Measurements from ENCODE around the gene DLG2.
A peak's percentile ranks its signal among the peaks of the same experiment; 100 is the strongest.

DLG2 gene

DNA sequence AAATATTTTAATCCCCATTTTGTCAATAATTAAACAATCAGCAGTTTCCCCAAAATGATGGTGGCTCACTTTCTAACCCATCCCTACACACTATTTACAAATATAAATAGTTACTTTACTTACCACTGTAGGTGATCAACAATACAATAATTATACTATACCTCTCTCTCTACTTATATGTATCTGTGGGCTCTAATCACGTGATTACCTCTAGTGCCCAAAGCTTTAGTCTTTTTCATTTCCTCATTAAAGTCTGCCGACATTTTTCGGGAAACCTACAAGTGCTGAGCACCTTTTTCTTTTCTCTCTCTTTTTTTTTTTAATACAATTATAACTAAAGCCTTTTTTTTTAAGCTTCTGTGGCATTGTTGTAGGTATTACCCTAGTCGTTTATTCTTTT, 23.9 kb downstream of the DLG2 start:
- TF ChIP-seq, protein P1, sequence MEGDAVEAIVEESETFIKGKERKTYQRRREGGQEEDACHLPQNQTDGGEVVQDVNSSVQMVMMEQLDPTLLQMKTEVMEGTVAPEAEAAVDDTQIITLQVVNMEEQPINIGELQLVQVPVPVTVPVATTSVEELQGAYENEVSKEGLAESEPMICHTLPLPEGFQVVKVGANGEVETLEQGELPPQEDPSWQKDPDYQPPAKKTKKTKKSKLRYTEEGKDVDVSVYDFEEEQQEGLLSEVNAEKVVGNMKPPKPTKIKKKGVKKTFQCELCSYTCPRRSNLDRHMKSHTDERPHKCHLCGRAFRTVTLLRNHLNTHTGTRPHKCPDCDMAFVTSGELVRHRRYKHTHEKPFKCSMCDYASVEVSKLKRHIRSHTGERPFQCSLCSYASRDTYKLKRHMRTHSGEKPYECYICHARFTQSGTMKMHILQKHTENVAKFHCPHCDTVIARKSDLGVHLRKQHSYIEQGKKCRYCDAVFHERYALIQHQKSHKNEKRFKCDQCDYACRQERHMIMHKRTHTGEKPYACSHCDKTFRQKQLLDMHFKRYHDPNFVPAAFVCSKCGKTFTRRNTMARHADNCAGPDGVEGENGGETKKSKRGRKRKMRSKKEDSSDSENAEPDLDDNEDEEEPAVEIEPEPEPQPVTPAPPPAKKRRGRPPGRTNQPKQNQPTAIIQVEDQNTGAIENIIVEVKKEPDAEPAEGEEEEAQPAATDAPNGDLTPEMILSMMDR (IDR thresholded peaks at IDR 0.05; ENCODE audit: low read depth, low read length, missing control alignments): no peak
- no peak for DNase-seq (ENCODE audit: low read depth)
- no peak overlapping the region for H3K4me3 ChIP-seq (ENCODE audit: low read depth, low read length)

DNA sequence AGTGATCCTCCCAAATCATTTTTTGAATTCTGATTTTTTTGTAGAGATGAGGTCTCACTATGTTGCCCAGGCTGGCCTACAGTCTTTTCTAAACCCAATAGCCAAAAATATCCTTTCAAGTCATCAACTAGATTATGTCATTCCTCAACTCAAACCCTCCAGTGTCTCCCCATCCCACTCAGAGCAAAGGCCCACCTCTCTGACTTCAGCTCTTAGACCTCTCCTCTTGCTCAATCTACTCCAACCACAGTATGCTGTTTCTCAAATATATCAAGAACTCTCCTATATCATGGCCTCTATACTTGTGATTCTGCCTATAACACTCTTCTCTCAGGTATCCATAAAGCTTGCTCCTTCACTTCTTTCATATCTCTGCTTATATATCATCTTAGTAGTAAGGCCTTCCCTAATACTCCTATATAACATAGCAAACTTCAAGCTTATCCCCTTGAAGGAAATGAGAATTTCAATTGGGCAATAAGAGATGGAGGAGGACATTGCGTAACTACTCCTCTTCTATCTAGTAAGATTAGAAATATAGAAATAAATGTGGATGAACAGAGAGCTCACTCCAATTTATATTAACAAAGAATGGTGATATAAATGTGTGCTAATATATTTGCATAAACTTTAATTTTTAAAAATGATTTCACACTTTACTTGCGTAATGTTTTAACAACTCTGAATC, 24.5 kb downstream of the DLG2 start:
- TF ChIP-seq, protein P1 (IDR thresholded peaks at IDR 0.05; ENCODE audit: low read depth, low read length, missing control alignments): no peak
- DNase-seq (ENCODE audit: low read depth): no peak
- H3K4me3 ChIP-seq (ENCODE audit: low read depth, low read length): no peak overlapping the region

DNA sequence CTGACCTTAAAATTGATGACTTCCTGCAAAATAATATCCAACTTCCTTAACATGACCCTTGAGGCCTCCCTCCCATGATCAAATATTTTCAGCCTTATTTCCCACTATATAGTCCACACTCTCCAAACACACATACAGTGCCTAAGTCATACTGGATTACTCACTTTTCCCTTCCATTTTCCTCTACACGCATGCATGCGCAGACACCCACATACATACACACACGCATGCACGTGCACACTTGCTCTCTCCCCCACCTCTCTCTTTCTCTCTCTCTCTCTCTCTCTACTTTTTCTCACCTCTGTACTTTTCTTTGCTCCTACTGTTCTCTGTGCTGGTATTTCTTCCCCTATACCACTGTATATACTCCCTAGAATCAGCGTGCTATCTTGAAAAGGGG, 28.1 kb downstream of the DLG2 start:
- DNase-seq (ENCODE audit: low read depth): no peak
- no peak overlapping the region for H3K4me3 ChIP-seq (ENCODE audit: low read depth, low read length)
- TF ChIP-seq, protein P1 (IDR thresholded peaks at IDR 0.05; ENCODE audit: low read depth, low read length, missing control alignments): no peak

DNA sequence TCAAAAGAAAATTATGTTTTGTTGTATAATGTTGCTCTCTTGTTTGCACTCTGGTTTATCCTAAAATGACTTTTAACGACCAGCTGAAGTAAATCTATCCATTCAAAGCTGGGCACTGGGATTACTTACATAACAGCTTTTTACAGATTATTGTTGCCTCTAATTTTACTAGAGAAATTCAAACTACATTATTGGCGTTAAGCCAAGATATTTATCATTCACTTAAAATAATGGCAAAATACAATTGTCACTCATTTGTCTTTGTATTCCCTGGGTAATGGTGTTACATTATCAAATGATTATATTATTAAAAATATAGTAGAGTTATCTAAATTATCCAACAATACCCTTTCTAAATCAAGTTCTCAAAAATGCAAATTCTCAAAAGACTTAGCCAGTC, 30.3 kb downstream of the DLG2 start:
- TF ChIP-seq, protein P1 (IDR thresholded peaks at IDR 0.05; ENCODE audit: low read depth, low read length, missing control alignments): no peak
- DNase-seq (ENCODE audit: low read depth): no peak
- no peak overlapping the region for H3K4me3 ChIP-seq (ENCODE audit: low read depth, low read length)

DNA sequence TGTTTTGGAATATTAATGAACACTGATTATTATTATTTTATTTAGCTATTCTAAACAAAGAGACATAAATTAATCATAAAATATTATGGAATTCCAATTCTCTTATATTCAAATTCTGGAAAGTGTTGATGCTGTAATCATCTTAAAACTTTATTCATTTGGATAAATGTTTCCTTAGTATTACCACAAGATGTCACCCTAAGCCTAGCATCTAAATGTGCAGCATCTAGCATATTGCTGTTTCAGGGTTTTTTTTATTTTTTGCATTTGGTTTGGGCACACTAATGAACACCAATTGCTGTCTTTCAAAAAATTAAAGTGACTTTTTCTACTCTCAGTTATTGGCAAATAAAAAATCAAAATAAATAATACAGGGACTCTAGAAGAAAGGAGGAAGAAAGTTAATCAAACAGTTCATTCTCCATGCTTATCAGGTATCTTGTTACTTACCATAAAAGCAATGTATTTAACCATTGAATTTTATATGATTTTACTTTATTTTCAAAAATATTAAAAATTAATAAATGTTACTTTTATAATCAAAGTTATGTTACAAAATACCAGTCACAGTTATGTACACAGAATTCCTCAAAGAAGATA, 31.8 kb downstream of the DLG2 start:
- peak; percentile 13 for DNase-seq (ENCODE audit: low read depth)

DNA sequence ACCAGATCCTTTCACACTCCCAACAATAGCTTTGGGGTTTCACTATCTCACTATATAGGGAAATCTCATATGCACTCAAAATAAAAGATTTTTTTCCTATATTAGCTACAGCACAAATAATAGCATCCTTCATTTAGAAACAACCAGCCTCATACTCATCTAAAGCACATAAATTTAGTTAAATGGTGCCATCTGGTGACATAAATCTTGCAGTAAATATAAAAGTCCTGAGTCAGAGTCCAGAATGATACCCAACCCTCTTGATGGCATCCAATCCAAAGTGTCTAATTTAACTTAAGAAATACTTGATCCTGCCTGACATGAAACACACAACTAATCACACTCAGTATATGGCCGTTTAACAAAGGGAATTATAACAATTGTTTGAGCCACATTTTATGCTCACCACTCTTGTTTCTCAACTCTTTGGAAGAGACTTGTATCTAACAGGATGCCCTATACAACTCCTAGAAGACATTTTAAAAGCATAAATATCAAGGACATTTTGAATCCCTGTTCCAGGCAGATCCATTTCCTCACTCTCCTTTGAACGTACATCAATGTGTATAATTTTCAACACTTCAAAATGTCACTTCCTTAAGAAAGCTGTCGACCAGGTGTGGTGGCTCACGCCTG, 36.2 kb downstream of the DLG2 start:
- TF ChIP-seq, protein P1 (IDR thresholded peaks at IDR 0.05; ENCODE audit: low read depth, low read length, missing control alignments): no peak
- peak; percentile 1 for DNase-seq (ENCODE audit: low read depth)
- no peak overlapping the region for H3K4me3 ChIP-seq (ENCODE audit: low read depth, low read length)

More for the DNA sequence above, 31.8 kb downstream of the DLG2 start:
- H3K4me3 ChIP-seq (ENCODE audit: low read depth, low read length): no peak overlapping the region
- TF ChIP-seq, protein P1 (IDR thresholded peaks at IDR 0.05; ENCODE audit: low read depth, low read length, missing control alignments): peak; percentile 27

Measured in GM12864 (cell line).